Smooth muscle cell (in vitro differentiated cells): ENCODE data around the gene NRF1. TPM values are rescaled to one million over a fixed set of nuclear protein-coding genes. Genes with fewer than 3 reads are reported as not detected.

Experiments
- DNase-seq: peaks from one replicate; lab custom pipeline; 2025; ENCODE audit not compliant: unreplicated experiment; lab: John Stamatoyannopoulos, UW
- H2AFZ ChIP-seq: fragments of 200-600 bp; sonication (generic); 2 replicates; pipeline ENCODE4 v1.6.0; 2016; ENCODE audit warnings: antibody characterized with exemption, low read depth, mild to moderate bottlenecking
- H3F3A ChIP-seq: fragments of 200-600 bp; sonication (generic); 2 replicates; pipeline ENCODE4 v1.6.0; 2017; ENCODE audit warnings: antibody characterized with exemption, low read depth
- H3K27ac ChIP-seq: fragments of 200-600 bp; sonication (generic); 2 replicates; pipeline ENCODE4 v1.5.1; 2016; ENCODE audit warnings: low read depth, mild to moderate bottlenecking
- H3K27me3 ChIP-seq: fragments of 200-600 bp; sonication (generic); 2 replicates; pipeline ENCODE4 v1.6.1; 2016; ENCODE audit warnings: low read depth, mild to moderate bottlenecking
- H3K36me3 ChIP-seq: fragments of 200-600 bp; sonication (generic); 2 replicates; pipeline ENCODE4 v1.5.1; 2016; ENCODE audit warnings: low read depth
- H3K4me1 ChIP-seq: fragments of 200-600 bp; sonication (generic); 2 replicates; pipeline ENCODE4 v1.5.1; 2016; ENCODE audit warnings: low read depth
- H3K4me2 ChIP-seq: fragments of 200-600 bp; sonication (generic); 2 replicates; pipeline ENCODE4 v1.6.0; 2016; ENCODE audit warnings: mild to moderate bottlenecking
- H3K4me3 ChIP-seq: fragments of 200-600 bp; sonication (generic); 2 replicates; pipeline ENCODE4 v1.5.1; 2016; ENCODE audit warnings: mild to moderate bottlenecking
- H3K79me2 ChIP-seq: fragments of 200-600 bp; sonication (generic); 2 replicates; pipeline ENCODE4 v1.6.0; 2016; ENCODE audit warnings: low read depth, mild to moderate bottlenecking
- H3K9ac ChIP-seq: fragments of 200-600 bp; sonication (generic); 2 replicates; pipeline ENCODE4 v1.6.0; 2016; ENCODE audit warnings: low read depth
- H3K9me3 ChIP-seq: fragments of 200-600 bp; sonication (generic); replicated peaks from 2 replicates; pipeline ENCODE4 v1.5.1; 2016; ENCODE audit warnings: low read depth
- H4K20me1 ChIP-seq: fragments of 200-600 bp; sonication (generic); 2 replicates; pipeline ENCODE4 v1.6.0; 2016; ENCODE audit warnings: low read depth
- WGBS: methylation state at CpG from one replicate; pipeline ENCODE4 v1.1.7; 2016; ENCODE audit warnings: low lambda C conversion rate; 5-methylcytosine and 5-hydroxymethylcytosine counted together
- polyA plus RNA-seq: library from polyadenylated mRNA; unstranded; fragments of >200 nt; fragmentation: Nextera tagmentation; extraction: Ambion mirVana; gene quantifications from 2 replicates; pipeline ENCODE4 v1.2.1, GENCODE V29; 2016
- total RNA-seq: library from RNA; depleted of rRNA; stranded (reverse); fragments of >200 nt; gene quantifications from 2 replicates; pipeline ENCODE4 v1.2.3, GENCODE V29; 2014
- TF ChIP-seq, protein P1 (sequence below): fragments of 200-600 bp; sonication (generic); IDR thresholded peaks from 2 replicates; pipeline ENCODE4 v1.5.1; 2017; ENCODE audit warnings: borderline replicate concordance, mild to moderate bottlenecking, antibody characterized with exemption; ENCODE audit not compliant: insufficient read depth, poor library complexity, severe bottlenecking

NRF1 gene
- total and polyA plus RNA-seq, 2 experiments from 2014 or later = 8.9 to 13.4 TPM

- 38% methylated on average over 5 of the region's 5 CpGs for WGBS
- H3K4me3 ChIP-seq = peak overlapping the region; percentile 75
- H3K9me3 ChIP-seq = no peaks in the 10 kb centered on the region
- peaks cover 65% of the 10 kb centered on the region for H3K79me2 ChIP-seq
- H3F3A ChIP-seq = no peaks in the 10 kb centered on the region
- peaks cover 55% of the 10 kb centered on the region for H4K20me1 ChIP-seq
- peak overlapping the region; percentile 89 for H3K27ac ChIP-seq
- DNase-seq = no peak
- H2AFZ ChIP-seq = no peak overlapping the region
- H3K4me1 ChIP-seq = peaks cover 25% of the 10 kb centered on the region
- no peaks in the 10 kb centered on the region for H3K36me3 ChIP-seq
- peak overlapping the region; percentile 86 for H3K9ac ChIP-seq
- TF ChIP-seq, protein P1, sequence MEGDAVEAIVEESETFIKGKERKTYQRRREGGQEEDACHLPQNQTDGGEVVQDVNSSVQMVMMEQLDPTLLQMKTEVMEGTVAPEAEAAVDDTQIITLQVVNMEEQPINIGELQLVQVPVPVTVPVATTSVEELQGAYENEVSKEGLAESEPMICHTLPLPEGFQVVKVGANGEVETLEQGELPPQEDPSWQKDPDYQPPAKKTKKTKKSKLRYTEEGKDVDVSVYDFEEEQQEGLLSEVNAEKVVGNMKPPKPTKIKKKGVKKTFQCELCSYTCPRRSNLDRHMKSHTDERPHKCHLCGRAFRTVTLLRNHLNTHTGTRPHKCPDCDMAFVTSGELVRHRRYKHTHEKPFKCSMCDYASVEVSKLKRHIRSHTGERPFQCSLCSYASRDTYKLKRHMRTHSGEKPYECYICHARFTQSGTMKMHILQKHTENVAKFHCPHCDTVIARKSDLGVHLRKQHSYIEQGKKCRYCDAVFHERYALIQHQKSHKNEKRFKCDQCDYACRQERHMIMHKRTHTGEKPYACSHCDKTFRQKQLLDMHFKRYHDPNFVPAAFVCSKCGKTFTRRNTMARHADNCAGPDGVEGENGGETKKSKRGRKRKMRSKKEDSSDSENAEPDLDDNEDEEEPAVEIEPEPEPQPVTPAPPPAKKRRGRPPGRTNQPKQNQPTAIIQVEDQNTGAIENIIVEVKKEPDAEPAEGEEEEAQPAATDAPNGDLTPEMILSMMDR = no peak
- H3K4me2 ChIP-seq = peak overlapping the region; percentile 86
- no peaks in the 10 kb centered on the region for H3K27me3 ChIP-seq
These were observed 1.5 kb downstream of the NRF1 start for GRCh38 chr7:129613016-129613337.

DNA sequence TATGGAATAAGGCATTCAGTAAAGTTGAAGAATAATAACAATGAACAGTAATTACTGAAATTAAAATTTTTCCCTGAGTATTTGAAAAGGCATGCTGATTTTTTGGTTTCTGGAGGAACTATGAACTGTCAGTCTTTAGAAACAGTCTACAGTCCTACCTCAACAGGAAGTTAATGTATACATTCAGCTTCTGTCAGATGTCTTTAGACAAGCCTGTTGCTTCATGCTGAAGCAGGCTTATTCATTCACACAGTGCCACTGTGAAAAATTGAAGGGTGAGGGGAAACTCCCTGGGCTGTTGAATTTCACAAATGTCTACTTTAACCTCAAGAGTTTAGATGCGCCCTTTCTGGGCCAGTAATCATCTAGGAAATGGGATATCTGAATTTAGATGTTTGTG is 3.5 kb downstream of the NRF1 start:
- no peak overlapping the region for H2AFZ ChIP-seq
- peaks cover 73% of the 10 kb centered on the region for H4K20me1 ChIP-seq
- WGBS = 66% methylated on average over 1 of the region's 1 CpG
- no peaks in the 10 kb centered on the region for H3K27me3 ChIP-seq
- no peaks in the 10 kb centered on the region for H3K36me3 ChIP-seq
- no peak overlapping the region for H3K4me3 ChIP-seq
- H3K4me1 ChIP-seq = peaks cover 25% of the 10 kb centered on the region
- peak overlapping the region; percentile 30 for H3K4me2 ChIP-seq
- no peaks in the 10 kb centered on the region for H3K9me3 ChIP-seq
- TF ChIP-seq, protein P1 = no peak
- H3F3A ChIP-seq = no peaks in the 10 kb centered on the region
- H3K9ac ChIP-seq = no peak overlapping the region
- peak overlapping the region; percentile 6 for H3K27ac ChIP-seq
- DNase-seq = no peak
- H3K79me2 ChIP-seq = peaks cover 83% of the 10 kb centered on the region

DNA sequence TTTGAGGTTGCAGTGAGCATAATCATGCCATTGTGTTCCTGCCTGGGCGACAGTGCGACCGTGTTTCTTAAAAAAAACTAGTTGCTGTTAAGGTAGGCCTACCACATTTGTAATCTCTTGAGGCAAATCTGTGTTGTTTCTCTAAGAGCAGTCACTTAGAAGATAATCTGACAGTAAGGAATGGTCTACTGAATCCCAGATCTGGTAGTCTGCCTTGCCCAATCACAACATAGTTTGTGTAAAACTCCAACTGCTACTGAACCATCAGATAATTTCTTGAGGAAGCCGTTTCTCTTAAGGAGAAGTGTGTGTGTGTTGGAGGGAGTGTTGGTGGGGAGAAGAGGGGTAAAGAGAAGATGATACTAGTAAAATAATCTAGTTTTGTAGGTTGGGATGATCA is 5.0 kb downstream of the NRF1 start:
- Histone ChIP-seq H3F3A (no peaks in the 10 kb centered on the region), H3K27me3 (no peaks in the 10 kb centered on the region), H3K4me2 (no peak overlapping the region), H3K27ac (no peak overlapping the region), H3K9ac (no peak overlapping the region), H3K9me3 (no peaks in the 10 kb centered on the region), H3K4me1 (peaks cover 20% of the 10 kb centered on the region), H3K36me3 (no peaks in the 10 kb centered on the region), H4K20me1 (peaks cover 88% of the 10 kb centered on the region), H3K79me2 (peaks cover 91% of the 10 kb centered on the region), H2AFZ (no peak overlapping the region), H3K4me3 (no peak overlapping the region)
- WGBS = 72% methylated on average over 4 of the region's 4 CpGs
- TF ChIP-seq, protein P1 = no peak
- no peak for DNase-seq

DNA sequence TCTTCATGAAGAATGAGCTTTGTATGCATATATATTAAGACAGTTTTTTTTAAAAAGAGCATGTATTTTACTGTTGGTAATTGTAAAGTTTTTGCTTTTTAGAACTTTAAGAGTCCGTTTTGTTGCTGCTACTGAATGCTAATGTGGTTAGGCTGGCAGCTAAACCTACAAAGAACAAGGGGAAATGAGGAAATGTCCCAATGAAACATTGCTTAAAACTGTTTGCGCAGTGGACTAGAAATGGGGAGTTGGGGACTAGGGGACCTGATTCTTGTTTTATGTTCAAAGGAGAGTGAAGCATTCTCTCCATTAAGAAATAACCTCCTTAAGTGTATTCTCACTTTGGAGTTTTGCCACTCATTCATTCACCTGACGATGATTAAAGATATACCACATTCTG is 5.7 kb downstream of the NRF1 start:
- 96% methylated on average over 3 of the region's 3 CpGs for WGBS
- no peak overlapping the region for H3K4me2 ChIP-seq
- no peaks in the 10 kb centered on the region for H3K9me3 ChIP-seq
- H4K20me1 ChIP-seq = peaks cover 95% of the 10 kb centered on the region
- no peak overlapping the region for H3K9ac ChIP-seq
- no peak overlapping the region for H3K27ac ChIP-seq
- H3K27me3 ChIP-seq = no peaks in the 10 kb centered on the region
- TF ChIP-seq, protein P1 = no peak
- no peak for DNase-seq
- H3F3A ChIP-seq = no peaks in the 10 kb centered on the region
- no peaks in the 10 kb centered on the region for H3K36me3 ChIP-seq
- peaks cover 96% of the 10 kb centered on the region for H3K79me2 ChIP-seq
- no peak overlapping the region for H2AFZ ChIP-seq
- H3K4me1 ChIP-seq = peaks cover 20% of the 10 kb centered on the region
- no peak overlapping the region for H3K4me3 ChIP-seq
